ENCODE measurements around the gene MICAL3.
"Not testable (repeated sequence)": the region's sequence is repeated elsewhere in the genome, so short reads cannot be mapped to it uniquely, and the experiment has no call there.

The MICAL3 gene

GRCh38 chr22:17773606-17774205 lies 250.7 kb downstream of the MICAL3 start:
- DNase-seq: peak; percentile 67

DNA sequence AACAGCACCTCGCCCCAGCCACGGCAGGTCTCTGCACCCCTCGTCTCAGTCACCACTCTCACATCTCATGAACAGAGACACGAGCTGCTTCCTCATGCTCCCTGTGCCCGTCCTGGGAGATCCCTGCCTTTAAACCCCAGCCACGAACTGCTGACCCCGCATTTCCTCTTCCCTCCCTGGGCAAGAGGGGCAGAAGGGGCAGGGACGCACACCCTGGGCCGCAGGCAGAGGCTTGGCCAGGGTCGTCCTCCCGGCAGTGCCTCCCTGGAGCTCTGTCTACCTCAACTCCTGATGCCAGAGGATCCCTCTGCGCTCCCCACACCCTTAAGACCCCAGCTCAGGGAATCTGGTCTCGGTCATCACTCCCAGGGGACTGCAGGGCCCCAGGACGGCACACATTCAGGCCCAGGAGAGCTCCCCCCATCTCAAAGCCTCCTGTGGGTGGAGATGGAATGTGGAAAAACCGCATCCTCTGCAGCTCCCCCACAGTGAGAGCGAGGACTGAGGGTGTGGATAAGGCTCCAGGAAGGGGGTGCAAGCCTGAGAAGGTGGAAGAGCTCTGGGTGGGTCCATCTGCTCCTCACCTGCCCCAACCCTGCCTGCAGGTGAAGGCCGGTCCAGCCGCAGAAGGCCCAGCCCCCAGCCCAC lies 251.3 kb downstream of the MICAL3 start:
- DNase-seq: no peak

DNA sequence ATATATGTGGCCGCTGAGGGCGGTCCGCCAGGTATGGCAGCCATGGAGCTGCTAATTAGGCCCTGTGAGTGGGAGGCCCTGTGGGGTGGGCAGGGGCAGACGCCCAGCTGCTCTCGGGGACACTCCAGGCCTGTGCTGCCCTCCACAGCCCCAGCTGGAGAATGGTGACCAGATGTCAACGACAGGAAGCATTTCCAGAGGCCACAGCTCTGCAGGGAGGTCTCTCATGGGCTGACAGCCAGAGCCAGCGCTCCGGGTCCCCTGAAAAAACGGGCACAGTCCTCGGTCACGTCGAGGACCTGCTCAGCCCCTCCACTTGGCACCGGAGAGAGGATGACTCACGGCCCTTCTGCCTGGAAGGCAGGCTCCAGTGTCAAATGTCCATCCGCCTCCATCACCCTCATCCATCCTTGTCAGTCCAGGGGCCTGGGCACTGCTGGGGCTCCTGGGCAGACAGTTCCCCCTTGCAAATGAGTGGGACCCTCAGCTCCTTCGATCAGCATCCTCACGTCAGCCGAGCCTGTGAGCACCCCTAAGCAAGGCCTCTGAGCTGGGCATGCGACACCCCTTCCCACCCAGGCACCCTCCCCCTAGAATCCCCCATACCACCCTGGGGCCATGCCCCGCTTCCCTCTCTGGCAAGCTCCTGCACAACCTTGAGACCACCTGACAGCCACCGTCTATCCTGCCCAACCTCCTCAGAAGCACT lies 252.0 kb downstream of the MICAL3 start:
- DNase-seq: no peak

GRCh38 chr22:17770180-17771077 lies 253.9 kb downstream of the MICAL3 start:
- no peak for DNase-seq

DNA sequence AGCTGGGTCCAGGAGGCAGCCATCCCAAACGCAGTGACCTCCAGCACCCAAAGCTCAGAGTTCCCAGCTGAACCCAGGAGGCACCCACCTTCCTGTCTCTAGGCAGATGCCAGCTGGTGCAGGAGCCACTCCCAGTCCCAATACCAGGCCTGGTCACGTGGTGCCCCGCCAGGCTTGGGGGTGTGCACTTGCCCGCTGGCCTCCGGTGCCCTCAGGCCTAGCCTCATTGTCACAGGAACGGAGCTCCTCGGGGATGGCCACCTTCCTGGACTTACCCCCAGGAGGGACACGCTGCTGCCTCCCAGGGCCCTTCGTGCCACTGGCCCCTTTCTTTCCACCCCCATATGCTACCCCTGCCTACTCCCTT lies 254.7 kb downstream of the MICAL3 start:
- DNase-seq: no peak

DNA sequence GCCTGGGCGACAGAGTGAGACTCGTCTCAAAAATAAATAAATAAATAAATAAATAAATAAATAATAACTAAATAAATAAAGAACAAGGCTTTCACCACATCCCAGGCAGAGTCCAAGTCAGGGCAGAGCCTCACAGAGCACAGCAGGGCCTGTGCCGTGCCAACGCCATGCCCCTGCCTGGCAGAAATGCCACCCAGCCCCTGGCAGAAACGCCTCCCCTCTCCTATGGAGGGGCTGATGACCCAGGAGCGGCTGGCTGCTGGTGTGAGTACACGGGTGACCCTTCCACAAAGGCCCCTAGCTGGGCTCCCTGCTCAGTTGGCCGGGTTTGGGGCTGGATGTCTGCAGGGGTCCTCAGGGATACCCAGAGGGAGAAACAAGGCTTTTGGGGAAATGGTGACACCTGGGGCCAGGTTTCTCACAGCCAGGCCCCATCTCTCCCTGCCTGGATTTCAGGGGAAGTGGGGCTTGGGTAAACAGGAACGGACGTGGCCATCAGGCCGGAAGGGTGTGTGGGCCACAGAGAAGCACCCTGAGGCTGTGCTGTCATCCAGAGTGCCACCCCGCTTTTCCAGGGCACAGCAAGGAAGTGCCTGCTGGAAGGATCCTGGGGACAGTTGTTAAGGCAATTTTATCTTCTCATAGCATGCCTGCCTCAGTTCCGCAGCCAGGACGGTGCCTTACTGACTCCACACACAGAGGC lies 255.2 kb downstream of the MICAL3 start:
- DNase-seq: no peak

- DNase-seq: no peak
These were observed 256.9 kb downstream of the MICAL3 start for GRCh38 chr22:17767233-17768065.

DNA sequence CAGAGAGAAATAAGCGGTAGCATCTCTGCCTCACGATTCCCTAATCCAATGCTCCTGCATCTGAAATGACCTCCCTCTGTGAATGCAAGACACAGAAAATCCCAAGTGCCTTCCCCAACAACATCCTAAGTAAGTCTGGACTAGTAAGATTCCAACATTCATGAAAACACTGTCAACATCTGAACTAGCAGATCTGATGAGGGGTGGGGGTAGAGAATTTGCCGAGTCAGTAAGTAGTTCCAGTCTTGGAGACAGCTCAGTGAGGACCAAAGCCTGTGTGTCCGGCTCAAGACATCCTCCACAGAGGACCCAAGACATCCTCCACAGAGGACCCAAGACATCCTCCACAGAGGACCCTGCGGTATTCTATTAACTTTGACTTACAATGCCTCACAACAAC lies 259.5 kb downstream of the MICAL3 start:
- DNase-seq: not testable (repeated sequence)

DNA sequence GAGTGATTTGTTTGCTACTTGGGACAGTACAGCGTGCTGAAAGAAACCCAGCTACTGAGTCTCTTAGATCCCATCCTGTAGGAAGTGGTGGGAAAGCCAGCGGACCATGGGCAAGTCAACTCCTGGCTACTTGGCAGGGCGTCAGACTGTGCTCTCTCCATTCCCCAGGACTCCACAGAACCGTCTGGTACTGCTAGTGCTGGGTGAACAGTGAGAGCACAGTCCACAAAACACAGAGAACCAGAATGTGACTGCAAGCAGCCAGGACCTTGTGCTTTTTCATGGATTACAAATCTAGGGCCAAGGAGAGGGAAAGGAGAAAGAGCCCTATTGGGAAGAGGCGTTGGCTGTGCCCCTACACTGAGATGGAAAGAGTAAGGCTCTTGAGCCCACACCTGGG lies 260.3 kb downstream of the MICAL3 start:
- no peak for DNase-seq

- DNase-seq: not testable (repeated sequence)
These were observed 260.9 kb downstream of the MICAL3 start for GRCh38 chr22:17763442-17763841.

GRCh38 chr22:17761138-17761488 lies 263.2 kb downstream of the MICAL3 start:
- DNase-seq: no peak

GRCh38 chr22:17754233-17754925 lies 270.0 kb downstream of the MICAL3 start:
- no peak for DNase-seq

GRCh38 chr22:17753401-17753989 lies 270.9 kb downstream of the MICAL3 start:
- DNase-seq: no peak

DNA sequence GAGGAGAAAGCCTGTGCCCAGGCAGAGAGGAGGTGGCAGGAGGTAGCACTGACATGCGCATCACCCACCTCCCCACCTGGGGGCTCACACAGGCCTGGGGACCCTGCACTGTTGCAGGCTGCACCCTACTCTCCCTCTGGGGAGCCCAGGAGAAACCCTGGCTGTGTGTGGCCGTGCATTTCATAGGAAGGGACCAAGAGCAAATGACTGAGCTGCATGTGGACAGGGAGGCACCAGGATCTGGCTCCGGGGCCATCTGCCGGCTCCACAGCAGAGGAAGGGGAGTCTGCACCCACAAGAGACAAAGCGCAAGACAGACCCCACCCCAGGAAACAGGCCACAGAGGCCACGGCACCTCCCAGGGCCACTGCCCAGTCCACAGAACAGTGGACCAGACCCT lies 272.8 kb downstream of the MICAL3 start:
- no peak for DNase-seq

DNA sequence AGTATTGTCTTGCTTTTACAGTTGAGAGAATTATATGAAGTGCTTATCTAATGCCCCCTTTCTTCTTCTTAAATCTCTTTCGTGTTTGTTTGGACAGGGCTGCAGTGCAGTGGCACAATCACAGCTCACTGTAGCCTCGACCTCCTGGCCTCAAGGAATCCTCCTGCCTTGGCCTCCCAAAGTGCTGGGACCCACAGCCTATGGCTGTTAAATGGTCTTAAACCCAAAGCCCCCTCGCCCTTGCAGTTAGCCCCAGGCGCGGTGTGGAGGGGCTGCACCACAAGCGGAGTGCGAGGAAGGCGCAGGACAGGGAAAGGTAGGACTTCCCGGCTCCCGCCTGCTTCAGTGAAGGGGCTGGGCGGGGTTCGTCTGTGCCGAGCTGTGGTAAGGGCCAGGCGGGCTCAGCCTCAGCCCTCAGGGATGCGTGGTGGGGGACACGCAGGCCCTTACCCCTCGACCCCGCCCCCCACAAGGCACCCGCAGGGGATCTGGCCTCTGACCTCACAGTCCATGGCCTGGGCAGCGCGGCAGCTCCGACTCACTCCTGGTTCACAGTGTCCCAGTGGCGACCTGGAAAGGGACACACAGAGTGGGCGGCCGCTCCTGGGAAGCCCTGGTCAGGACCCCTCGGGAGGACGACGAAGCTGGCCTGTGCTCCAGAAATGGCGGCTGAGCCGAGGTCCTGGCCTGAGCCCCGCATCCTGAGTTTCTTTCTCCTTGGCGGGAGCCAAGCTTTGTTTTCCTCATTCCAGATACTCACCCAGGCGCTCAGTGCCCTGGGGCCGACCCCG lies 274.6 kb downstream of the MICAL3 start:
- DNase-seq: no peak

GRCh38 chr22:17748555-17749353 lies 275.6 kb downstream of the MICAL3 start:
- DNase-seq: no peak

- no peak for DNase-seq
These were observed 277.4 kb downstream of the MICAL3 start for GRCh38 chr22:17746916-17747315.

- DNase-seq: no peak
These were observed 279.9 kb downstream of the MICAL3 start for GRCh38 chr22:17744430-17744829.
